SK-N-SH treated with all-trans-retinoic acid at 6 μM for 48 hours (cell line): ENCODE data around the gene CASP2.

ENCODE experiments used
- ARNTL ChIP-seq: fragments of 450-650 bp; formaldehyde crosslinking; IDR thresholded peaks from 2 replicates; pipeline ENCODE4 v1.5.0; 2020; ENCODE audit warnings: low read depth, mild to moderate bottlenecking, moderate library complexity, borderline replicate concordance
- TF ChIP-seq, protein P1 (sequence below): fragments of 250-450 bp; sonication (Bioruptor Pico); IDR thresholded peaks from 2 replicates; pipeline ENCODE4 v1.8.0; 2021; ENCODE audit warnings: low read depth, mild to moderate bottlenecking, moderate library complexity, borderline replicate concordance

DNA sequence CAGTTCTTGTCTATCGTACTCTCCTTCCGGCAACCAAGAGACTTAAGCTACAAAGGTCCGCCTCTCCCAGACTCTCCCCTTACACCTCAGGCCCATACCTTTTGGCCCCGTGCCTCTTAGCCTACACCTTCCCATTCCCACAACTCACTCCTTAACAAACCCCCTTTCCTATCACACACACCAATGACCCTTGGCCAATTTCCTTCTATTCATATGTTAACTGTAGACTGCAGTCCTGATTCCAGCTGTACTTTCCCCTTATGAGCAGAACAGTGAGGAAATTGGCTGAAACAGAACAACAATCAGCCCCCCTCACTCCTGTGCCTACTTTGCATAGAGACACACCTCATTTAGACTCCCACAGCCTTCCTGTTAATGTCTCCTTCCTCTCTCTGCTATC, 4.8 kb upstream of the CASP2 start:
- no peak for TF ChIP-seq ARNTL (CRISPR knock-in tag)
- TF ChIP-seq, protein P1, sequence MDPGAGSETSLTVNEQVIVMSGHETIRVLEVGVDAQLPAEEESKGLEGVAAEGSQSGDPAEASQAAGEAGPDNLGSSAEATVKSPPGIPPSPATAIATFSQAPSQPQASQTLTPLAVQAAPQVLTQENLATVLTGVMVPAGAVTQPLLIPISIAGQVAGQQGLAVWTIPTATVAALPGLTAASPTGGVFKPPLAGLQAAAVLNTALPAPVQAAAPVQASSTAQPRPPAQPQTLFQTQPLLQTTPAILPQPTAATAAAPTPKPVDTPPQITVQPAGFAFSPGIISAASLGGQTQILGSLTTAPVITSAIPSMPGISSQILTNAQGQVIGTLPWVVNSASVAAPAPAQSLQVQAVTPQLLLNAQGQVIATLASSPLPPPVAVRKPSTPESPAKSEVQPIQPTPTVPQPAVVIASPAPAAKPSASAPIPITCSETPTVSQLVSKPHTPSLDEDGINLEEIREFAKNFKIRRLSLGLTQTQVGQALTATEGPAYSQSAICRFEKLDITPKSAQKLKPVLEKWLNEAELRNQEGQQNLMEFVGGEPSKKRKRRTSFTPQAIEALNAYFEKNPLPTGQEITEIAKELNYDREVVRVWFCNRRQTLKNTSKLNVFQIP (CRISPR knock-in tag), result no peak
